Measurements from ENCODE around the gene PLEKHN1. TPM values are rescaled to one million over a fixed set of nuclear protein-coding genes. Genes with fewer than 3 reads are reported as not detected.

Gene PLEKHN1
- total RNA-seq, 1 donor from 2014 or later = 1.3 TPM

DNA sequence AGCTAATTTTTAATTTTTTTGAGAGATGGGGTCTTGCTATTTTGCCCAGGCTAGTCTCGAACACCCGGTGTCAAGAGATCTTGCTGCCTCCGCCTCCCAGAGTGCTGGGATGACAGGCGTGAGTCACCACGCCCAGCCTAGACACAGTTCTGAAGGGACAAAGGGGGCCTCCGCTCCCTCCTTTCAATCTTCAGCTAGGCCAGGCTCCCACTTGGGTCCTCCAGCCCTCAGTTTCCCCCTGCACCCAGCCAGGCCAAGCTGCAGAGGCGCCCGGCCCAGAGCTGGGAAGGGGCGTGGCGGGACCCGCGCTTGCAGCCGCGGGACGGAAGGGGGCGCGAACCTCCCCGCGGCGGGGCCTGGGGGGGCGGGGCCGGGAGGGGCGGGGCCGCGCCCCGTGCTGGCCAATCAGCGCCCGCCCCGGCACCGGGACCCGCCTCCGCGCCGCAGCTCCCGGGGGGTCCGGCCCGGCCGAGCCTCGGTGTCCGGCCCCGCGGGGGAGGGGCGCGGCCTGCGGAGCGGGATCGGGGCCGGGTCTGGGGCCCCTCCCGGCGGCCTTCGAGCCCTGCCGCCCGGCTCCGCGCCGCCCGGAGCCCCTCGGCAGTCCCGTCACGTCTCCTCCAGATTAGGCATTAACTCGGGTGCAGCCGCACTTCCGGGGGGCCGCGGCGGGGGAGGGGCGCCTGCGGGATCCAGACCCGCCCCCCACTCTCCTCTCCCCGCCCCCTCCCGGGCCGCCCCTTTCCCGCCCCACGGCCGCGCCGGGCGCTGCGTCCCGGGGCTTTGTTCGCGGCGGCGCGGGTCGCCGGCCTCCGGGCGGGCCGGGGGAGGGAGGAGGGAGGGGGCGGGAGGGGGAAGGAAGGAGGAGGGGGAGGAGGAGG, 53.1 kb downstream of the PLEKHN1 start:
- DNase-seq (peak; percentile 84), ATAC-seq (ENCODE audit: low read depth) (peak; percentile 87)
- Mint-ChIP-seq H3K27ac (no peak overlapping the region), H3K4me3 (peak overlapping the region; percentile 72), H3K4me1 (peaks cover 14% of the 10 kb centered on the region), H3K9me3 (no peaks in the 10 kb centered on the region), H3K36me3 (ENCODE audit: low read depth) (no peaks in the 10 kb centered on the region), H3K27me3 (peaks cover 4% of the 10 kb centered on the region)
- ChIA-PET POLR2A (interaction anchor here (0.6 to 2.0 kb wide), 7 partner anchors 13 to 387 kb away, joined by 3 to 14 read pairs (median 3); no protein-coding TSS in a partner anchor), CTCF (interaction anchor here (1.0 to 1.4 kb wide), 5 partner anchors 13 to 286 kb away, joined by 3 to 8 read pairs (median 4); no protein-coding TSS in a partner anchor)
- intact Hi-C loops (cut with micrococcal nuclease) = loop anchor here (1.0 to 2.0 kb wide), 2 partner anchors 17 to 45 kb away; no protein-coding TSS in a partner anchor
- TF ChIP-seq CTCF (IDR thresholded peaks at IDR 0.05) = no peak

GRCh38 chr1:1020000-1020404, 53.7 kb downstream of the PLEKHN1 start, which contains the start of gene AGRN:
Gene AGRN, plus strand, starts transcription at chr1:1020120. Its CDS starts 53 bp downstream, at chr1:1020173.
- POLR2A ChIA-PET = interaction anchor here (1.1 to 2.0 kb wide), 3 partner anchors 13 to 44 kb away, joined by 5 to 14 read pairs (median 7); no protein-coding TSS in a partner anchor
- Mint-ChIP-seq H3K27me3 (peaks cover 4% of the 10 kb centered on the region), H3K27ac (no peak within 1 kb of the TSS), H3K4me3 (peak within 1 kb of the TSS; percentile 72), H3K9me3 (no peaks in the 10 kb centered on the region), H3K36me3 (ENCODE audit: low read depth) (no peaks in the 10 kb centered on the region), H3K4me1 (peaks cover 8% of the 10 kb centered on the region)
- DNase-seq (peak; percentile 59), ATAC-seq (ENCODE audit: low read depth) (peak; percentile 21)
- intact Hi-C loops (cut with micrococcal nuclease) = loop anchor here (1.0 to 2.0 kb wide), 3 partner anchors 17 to 96 kb away; partner anchors contain the start of gene C1orf159
- CTCF ChIA-PET = interaction anchor here (1.0 to 1.4 kb wide), 5 partner anchors 12 to 285 kb away, joined by 3 to 8 read pairs (median 4); no protein-coding TSS in a partner anchor
- no peak for TF ChIP-seq CTCF (IDR thresholded peaks at IDR 0.05)

GRCh38 chr1:1020415-1021009, 54.2 kb downstream of the PLEKHN1 start:
- Mint-ChIP-seq H3K4me1 (peaks cover 8% of the 10 kb centered on the region), H3K27ac (no peak overlapping the region), H3K4me3 (no peak overlapping the region), H3K36me3 (ENCODE audit: low read depth) (no peaks in the 10 kb centered on the region), H3K27me3 (peaks cover 4% of the 10 kb centered on the region), H3K9me3 (no peaks in the 10 kb centered on the region)
- ChIA-PET POLR2A (interaction anchor here (2.0 kb wide), 1 partner anchor 43 kb away, joined by 14 read pairs; no protein-coding TSS in a partner anchor), CTCF (no interaction called here)
- ATAC-seq (ENCODE audit: low read depth) = no peak
- no peak for TF ChIP-seq CTCF (IDR thresholded peaks at IDR 0.05)
- intact Hi-C loops (cut with micrococcal nuclease) = loop anchor here (1.0 kb wide), 1 partner anchor 96 kb away; the partner anchor contains the start of gene C1orf159
- DNase-seq = no peak

DNA sequence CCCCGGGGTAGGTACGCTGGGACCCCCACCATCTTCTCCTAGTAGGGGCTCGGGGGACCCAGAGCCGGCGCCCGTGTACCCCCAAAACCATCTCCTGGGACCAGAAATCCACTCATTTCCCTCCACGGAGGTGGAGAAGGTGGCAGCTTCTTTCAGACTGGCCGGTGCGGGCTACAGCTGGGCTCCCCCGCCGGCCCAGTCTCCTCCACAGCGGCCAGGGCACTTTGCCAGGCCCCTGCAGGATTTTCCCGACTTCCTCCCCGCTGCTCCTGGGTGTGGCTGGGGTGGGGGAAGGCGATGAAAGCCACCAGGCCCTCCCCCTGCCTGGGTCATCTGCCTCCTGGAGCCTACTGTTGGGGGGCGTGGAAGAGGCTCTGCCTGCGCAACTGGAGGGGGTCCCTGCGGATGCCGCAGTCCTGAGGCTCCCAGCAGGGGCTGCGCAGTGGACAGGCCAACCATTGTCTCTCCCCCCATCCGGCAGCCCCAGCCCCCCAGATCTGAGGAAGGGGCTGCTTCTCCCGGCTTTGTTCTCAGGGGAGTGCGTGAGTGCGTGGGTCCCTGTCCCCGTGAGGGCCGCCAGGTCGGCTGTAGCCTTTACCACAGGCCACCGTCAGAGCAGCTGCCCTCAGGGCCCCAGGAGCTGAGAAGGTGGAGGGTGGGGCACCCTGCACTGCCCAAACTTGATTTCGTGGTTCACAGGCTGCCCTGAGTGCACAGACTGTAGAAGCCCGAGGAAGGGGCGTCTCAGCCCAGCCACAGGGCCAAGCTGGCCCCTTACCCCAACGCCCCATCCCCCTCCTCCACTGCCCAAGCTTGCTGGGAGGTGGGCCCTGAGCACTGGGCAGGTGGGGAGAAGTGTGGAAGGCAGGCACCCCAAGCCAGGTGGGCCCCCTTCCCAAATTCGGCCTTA, 55.0 kb downstream of the PLEKHN1 start:
- no peaks in the 10 kb centered on the region for H3K9me3 Mint-ChIP-seq
- intact Hi-C loops (cut with micrococcal nuclease) = no loop called here
- peaks cover 8% of the 10 kb centered on the region for H3K4me1 Mint-ChIP-seq
- no peak for TF ChIP-seq CTCF (IDR thresholded peaks at IDR 0.05)
- CTCF ChIA-PET = no interaction called here
- H3K27ac Mint-ChIP-seq = no peak overlapping the region
- DNase-seq = no peak
- peak overlapping the region; percentile 15 for H3K4me3 Mint-ChIP-seq
- peaks cover 8% of the 10 kb centered on the region for H3K27me3 Mint-ChIP-seq
- POLR2A ChIA-PET = interaction anchor here (0.6 kb wide), 1 partner anchor 8 kb away, joined by 3 read pairs; the partner anchor contains the start of gene ISG15
- no peaks in the 10 kb centered on the region for H3K36me3 Mint-ChIP-seq (ENCODE audit: low read depth)
- ATAC-seq (ENCODE audit: low read depth) = no peak
